ENCODE data around the gene HSBP1. TPM values are rescaled to one million over a fixed set of nuclear protein-coding genes. Genes with fewer than 3 reads are reported as not detected.

Gene HSBP1
- total and polyA plus RNA-seq, 2 of the 8 experiments (the other 6 are each of a cell fraction or from before 2014, with no cell fraction given) = 78.4 to 219 TPM

DNA sequence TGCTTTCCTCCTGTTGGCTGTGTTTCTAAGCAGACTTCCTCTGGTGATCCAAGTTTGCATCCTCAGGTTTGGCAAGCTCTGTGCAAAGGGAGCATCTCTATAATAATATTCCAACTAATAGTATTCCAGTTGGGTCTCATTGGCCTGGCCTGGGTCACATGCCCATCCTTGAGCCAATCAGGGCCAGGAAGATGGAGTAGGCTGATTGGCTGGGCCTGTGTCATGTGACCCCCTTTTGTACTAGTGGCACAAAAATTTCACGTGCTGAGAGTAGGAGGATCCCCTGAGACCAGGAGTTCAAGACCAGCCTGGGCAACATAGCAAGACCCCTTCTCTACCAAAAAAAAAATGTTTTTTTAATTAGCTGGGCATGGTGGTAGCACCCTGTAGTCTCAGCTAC is 55.9 kb downstream of the HSBP1 start:
- ChIA-PET POLR2A (ENCODE audit: partially characterized antibody) (interaction anchor here (1.8 kb wide), 1 partner anchor 22 kb away, joined by 7 read pairs; no protein-coding TSS in a partner anchor), CTCF (ENCODE audit: partially characterized antibody) (interaction anchor here (1.2 to 2.5 kb wide), 5 partner anchors 21 to 407 kb away, joined by 3 to 7 read pairs (median 5); no protein-coding TSS in a partner anchor)
- DNase-seq (ENCODE audit: low read depth in 1 of 2, low spot score in 2 of 2) (no peak), FAIRE-seq (no peak)
- H3K4me2 ChIP-seq (ENCODE audit: insufficient read depth in 1 of 2, low read depth in 2 of 2, low read length in 2 of 2) = no peak overlapping the region
- no peak overlapping the region for H2BK20ac ChIP-seq (ENCODE audit: low read length)
- H3K79me2 ChIP-seq (ENCODE audit: control insufficient read depth in 1 of 2, insufficient read depth in 2 of 2, low read length in 2 of 2) = no peaks in the 10 kb centered on the region
- H3K9me3 ChIP-seq (ENCODE audit: insufficient read depth in 2 of 2, low read depth in 1 of 2, low read length in 1 of 2) = 0 out of 4 replicates have a peak, but pooled peaks cover 0 to 4% of the 10 kb centered on the region in 2 experiments
- no peaks in the 10 kb centered on the region for H3K79me1 ChIP-seq (ENCODE audit: low read depth, low read length)
- no peak overlapping the region for H3K18ac ChIP-seq (ENCODE audit: extremely low read depth, low read length)
- no peak overlapping the region for H4K5ac ChIP-seq (ENCODE audit: insufficient read length, low read depth, low read length)
- H3K36me3 ChIP-seq (ENCODE audit: control insufficient read depth in 2 of 4, insufficient read depth in 4 of 4, low read length in 3 of 4) = no peaks in the 10 kb centered on the region
- 0 out of 2 replicates have a peak overlapping the region, but pooled peaks have one; percentile 33 for H2AK5ac ChIP-seq (ENCODE audit: low read depth, low read length)
- no peak overlapping the region for H2BK15ac ChIP-seq (ENCODE audit: low read length)
- no peak overlapping the region for H2BK5ac ChIP-seq (ENCODE audit: low read depth, low read length)
- no peak overlapping the region for H2AFZ ChIP-seq (ENCODE audit: low read length)
- no peak overlapping the region for H3K4ac ChIP-seq (replicated peaks; ENCODE audit: insufficient read length, low read depth, low read length)
- H3K4me1 ChIP-seq (replicated peaks in 1 of 4; ENCODE audit: control insufficient read depth in 3 of 4, insufficient read depth in 4 of 4, low read length in 3 of 4) = peaks cover 0 to 8% (median 3%) of the 10 kb centered on the region in 4 experiments; a peak in 4 of 7 replicates
- no peak overlapping the region for H3K4me3 ChIP-seq (ENCODE audit: extremely low read depth in 1 of 4, insufficient read depth in 2 of 4, low read depth in 3 of 4, low read length in 4 of 4)
- H3K23me2 ChIP-seq (ENCODE audit: low read depth, low read length) = no peaks in the 10 kb centered on the region
- no peak overlapping the region for H3K9ac ChIP-seq (replicated peaks in 1 of 4; ENCODE audit: extremely low read depth in 1 of 4, low read depth in 3 of 4, low read length in 3 of 4)
- no peak overlapping the region for H2BK120ac ChIP-seq (replicated peaks; ENCODE audit: low read depth, low read length)
- H3K56ac ChIP-seq (replicated peaks; ENCODE audit: insufficient read length, low read depth, low read length) = no peak overlapping the region
- H3K27ac ChIP-seq (ENCODE audit: low read depth, low read length) = no peak overlapping the region
- TF ChIP-seq USF2 (IDR thresholded peaks at IDR 0.05; ENCODE audit: low read length) (0 out of 2 replicates have a peak, but pooled peaks have one; percentile 18), KDM5A (IDR thresholded peaks at IDR 0.05; ENCODE audit: low read length) (no peak), TAF1 (IDR thresholded peaks at IDR 0.05; ENCODE audit: low read depth, low read length) (no peak), NANOG (IDR thresholded peaks at IDR 0.05; ENCODE audit: insufficient read depth, low read depth, low read length, poor library complexity, severe bottlenecking) (no peak), SP4 (IDR thresholded peaks at IDR 0.05; ENCODE audit: low read length) (no peak)
- no peak overlapping the region for H4K91ac ChIP-seq (replicated peaks; ENCODE audit: insufficient read length, low read length)
- no peaks in the 10 kb centered on the region for H3K27me3 ChIP-seq (replicated peaks in 1 of 4; ENCODE audit: control insufficient read depth in 3 of 4, extremely low read depth in 1 of 4, insufficient read depth in 3 of 4, low read length in 3 of 4)
- no peak overlapping the region for H3K23ac ChIP-seq (ENCODE audit: insufficient read length)
- no peak overlapping the region for H3K14ac ChIP-seq (ENCODE audit: insufficient read length)
- no peak overlapping the region for H2BK12ac ChIP-seq (ENCODE audit: low read depth, low read length)
- H4K8ac ChIP-seq (ENCODE audit: extremely low read depth, insufficient read depth, low read length) = no peak overlapping the region
- WGBS, 2 experiments (ENCODE audit: extremely low coverage in 1 of 2, insufficient coverage in 1 of 2, insufficient read length in 1 of 2, insufficient replicate concordance in 2 of 2, low coverage in 1 of 2, low lambda C conversion rate in 2 of 2, missing lambda C conversion rate in 1 of 2) = 100% methylated on average over 1 of the region's 1 CpG; no CpG with 5 or more reads in 1 of the 2 experiments
- no peaks in the 10 kb centered on the region for H4K20me1 ChIP-seq (replicated peaks in 1 of 2; ENCODE audit: control insufficient read depth in 1 of 2, insufficient read depth in 2 of 2, low read length in 2 of 2)

All from H1 (cell line).